Measurements from ENCODE around the gene ATP5MC3. TPM values are rescaled to one million over a fixed set of nuclear protein-coding genes. Genes with fewer than 3 reads are reported as not detected.

The ATP5MC3 gene
- total and polyA plus RNA-seq, 2 of the 13 experiments (the other 11 are each of a cell fraction or from before 2014, with no cell fraction given): 676 to 1,007 TPM

DNA sequence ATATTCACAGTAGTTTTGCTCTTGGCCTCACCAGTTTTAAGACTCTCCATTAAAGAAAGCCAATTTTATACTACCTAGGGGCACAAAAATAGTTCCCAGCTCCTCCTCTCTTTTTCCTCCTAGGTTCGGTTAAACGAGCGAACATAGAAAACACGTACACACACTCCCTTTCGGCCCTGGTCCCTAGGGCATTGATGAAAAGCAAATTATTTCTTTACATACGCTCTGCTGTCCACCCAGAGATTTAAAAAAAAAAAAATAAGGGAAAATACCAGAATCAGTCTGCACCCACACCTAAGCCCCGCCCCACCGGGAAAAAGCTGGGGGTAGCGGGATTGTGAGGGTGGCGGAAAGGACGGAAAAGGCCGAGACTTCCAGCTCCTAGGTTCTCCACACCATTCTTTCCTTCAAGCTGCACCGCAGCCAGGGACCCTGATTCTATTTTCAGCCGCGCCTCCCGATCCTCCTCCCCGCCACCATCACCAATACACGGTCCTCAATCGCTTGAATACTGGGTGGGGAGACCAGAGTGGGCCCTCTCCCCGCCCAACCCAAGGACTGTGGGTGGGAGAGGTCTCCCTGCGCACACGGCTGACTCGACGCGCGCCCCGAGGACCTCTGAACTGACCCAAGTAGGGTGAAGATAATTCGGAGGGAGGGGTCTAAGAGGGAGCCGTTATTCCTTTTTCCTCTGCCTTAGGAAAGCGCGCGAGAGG is 14.3 kb downstream of the ATP5MC3 start (continued):
- TF ChIP-seq ZNF350 (CRISPR knock-in tag; IDR thresholded peaks at IDR 0.05; ENCODE audit: borderline replicate concordance, low read depth) (no peak), TARDBP (CRISPR knock-in tag; IDR thresholded peaks at IDR 0.05) (0 out of 2 replicates have a peak, but pooled peaks have one; percentile 10), RAD21 (CRISPR knock-in tag; IDR thresholded peaks at IDR 0.05) (no peak), ZMAT5 (CRISPR knock-in tag; IDR thresholded peaks at IDR 0.05; ENCODE audit: borderline replicate concordance, low read depth) (no peak), ETV5 (CRISPR knock-in tag; IDR thresholded peaks at IDR 0.05; ENCODE audit: borderline replicate concordance) (no peak), HDAC6 (IDR thresholded peaks at IDR 0.05; ENCODE audit: low read depth, low read length) (no peak), KAT8 (CRISPR knock-in tag; IDR thresholded peaks at IDR 0.05) (no peak), ZNF441 (CRISPR knock-in tag; IDR thresholded peaks at IDR 0.05; ENCODE audit: borderline replicate concordance) (0 out of 2 replicates have a peak, but pooled peaks have one; percentile 6), CBX1 (IDR thresholded peaks at IDR 0.05; ENCODE audit: low read depth) (no peak), HDAC2 (CRISPR knock-in tag; IDR thresholded peaks at IDR 0.05) (no peak), CCDC6 (CRISPR knock-in tag; IDR thresholded peaks at IDR 0.05) (no peak), ZNF3 (CRISPR knock-in tag; IDR thresholded peaks at IDR 0.05) (no peak), ATF7-NPFF (CRISPR knock-in tag; IDR thresholded peaks at IDR 0.05; ENCODE audit: low read depth) (no peak), ZNF749 (CRISPR knock-in tag; IDR thresholded peaks at IDR 0.05; ENCODE audit: borderline replicate concordance) (no peak), PITX1 (CRISPR knock-in tag; IDR thresholded peaks at IDR 0.05) (peak; percentile 19; the same call in 1 of the 2 replicates), RERE (CRISPR knock-in tag; IDR thresholded peaks at IDR 0.05; ENCODE audit: low read depth) (no peak), ZNF737 (CRISPR knock-in tag; IDR thresholded peaks at IDR 0.05; ENCODE audit: borderline replicate concordance) (no peak)
- TF ChIP-seq, protein P1, sequence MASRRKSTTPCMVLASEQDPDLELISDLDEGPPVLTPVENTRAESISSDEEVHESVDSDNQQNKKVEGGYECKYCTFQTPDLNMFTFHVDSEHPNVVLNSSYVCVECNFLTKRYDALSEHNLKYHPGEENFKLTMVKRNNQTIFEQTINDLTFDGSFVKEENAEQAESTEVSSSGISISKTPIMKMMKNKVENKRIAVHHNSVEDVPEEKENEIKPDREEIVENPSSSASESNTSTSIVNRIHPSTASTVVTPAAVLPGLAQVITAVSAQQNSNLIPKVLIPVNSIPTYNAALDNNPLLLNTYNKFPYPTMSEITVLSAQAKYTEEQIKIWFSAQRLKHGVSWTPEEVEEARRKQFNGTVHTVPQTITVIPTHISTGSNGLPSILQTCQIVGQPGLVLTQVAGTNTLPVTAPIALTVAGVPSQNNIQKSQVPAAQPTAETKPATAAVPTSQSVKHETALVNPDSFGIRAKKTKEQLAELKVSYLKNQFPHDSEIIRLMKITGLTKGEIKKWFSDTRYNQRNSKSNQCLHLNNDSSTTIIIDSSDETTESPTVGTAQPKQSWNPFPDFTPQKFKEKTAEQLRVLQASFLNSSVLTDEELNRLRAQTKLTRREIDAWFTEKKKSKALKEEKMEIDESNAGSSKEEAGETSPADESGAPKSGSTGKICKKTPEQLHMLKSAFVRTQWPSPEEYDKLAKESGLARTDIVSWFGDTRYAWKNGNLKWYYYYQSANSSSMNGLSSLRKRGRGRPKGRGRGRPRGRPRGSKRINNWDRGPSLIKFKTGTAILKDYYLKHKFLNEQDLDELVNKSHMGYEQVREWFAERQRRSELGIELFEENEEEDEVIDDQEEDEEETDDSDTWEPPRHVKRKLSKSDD (CRISPR knock-in tag; IDR thresholded peaks at IDR 0.05; ENCODE audit: low read depth): no peak
- TF ChIP-seq, protein P2, sequence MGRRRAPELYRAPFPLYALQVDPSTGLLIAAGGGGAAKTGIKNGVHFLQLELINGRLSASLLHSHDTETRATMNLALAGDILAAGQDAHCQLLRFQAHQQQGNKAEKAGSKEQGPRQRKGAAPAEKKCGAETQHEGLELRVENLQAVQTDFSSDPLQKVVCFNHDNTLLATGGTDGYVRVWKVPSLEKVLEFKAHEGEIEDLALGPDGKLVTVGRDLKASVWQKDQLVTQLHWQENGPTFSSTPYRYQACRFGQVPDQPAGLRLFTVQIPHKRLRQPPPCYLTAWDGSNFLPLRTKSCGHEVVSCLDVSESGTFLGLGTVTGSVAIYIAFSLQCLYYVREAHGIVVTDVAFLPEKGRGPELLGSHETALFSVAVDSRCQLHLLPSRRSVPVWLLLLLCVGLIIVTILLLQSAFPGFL (CRISPR knock-in tag; IDR thresholded peaks at IDR 0.05): no peak
- TF ChIP-seq, protein P3, sequence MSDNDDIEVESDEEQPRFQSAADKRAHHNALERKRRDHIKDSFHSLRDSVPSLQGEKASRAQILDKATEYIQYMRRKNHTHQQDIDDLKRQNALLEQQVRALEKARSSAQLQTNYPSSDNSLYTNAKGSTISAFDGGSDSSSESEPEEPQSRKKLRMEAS (IDR thresholded peaks at IDR 0.05): no peak
